ENCODE data around the gene IFRD2.

IFRD2 gene, protein sequence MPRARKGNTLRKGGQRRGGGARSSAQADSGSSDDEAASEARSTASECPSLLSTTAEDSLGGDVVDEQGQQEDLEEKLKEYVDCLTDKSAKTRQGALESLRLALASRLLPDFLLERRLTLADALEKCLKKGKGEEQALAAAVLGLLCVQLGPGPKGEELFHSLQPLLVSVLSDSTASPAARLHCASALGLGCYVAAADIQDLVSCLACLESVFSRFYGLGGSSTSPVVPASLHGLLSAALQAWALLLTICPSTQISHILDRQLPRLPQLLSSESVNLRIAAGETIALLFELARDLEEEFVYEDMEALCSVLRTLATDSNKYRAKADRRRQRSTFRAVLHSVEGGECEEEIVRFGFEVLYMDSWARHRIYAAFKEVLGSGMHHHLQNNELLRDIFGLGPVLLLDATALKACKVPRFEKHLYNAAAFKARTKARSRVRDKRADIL

DNA sequence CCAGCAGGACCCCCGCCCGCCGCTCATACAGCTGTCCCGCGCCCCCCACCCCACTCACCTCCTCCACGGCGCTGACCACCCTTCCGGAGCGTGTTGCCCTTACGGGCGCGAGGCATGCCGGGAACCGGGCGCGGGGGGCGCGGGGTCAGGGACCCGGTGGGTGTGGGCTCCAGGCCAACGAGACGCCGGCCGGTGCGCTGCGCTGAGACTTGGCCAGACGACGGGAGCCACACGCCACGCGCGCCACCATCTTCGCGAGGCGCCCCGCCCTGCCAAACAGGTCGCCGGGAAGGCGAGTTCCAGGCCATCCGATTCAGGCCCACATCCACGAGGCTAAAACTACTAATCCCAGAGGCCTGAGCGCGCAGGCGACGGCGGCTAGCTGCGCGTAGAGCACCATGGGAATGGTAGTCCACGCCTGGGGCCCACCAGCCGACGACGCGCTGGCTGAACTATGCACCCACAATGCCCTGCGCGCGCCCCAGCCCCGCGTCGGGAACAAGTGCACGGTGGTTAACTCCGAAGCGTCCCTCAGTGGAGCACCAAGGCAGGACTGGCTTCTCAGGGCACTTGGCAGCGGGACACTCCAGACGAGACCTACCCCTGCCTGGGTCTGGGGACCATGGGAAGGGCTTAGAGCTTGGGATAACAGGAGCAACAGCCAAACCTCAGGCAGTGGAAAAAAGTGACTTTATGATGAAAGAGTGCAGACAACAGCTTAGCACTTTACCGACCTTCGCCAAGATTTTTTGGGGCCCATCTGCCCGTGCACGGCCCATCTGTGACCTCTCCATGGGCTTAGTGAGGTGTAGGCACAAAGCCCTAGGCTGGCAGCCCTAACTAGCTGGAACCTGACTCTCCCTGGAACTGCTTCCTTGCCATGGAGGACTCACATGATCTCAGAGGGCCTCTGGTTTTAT, at the start of gene IFRD2:
Gene IFRD2, minus strand, starts transcription at position 271 of the 920 bp plus-strand sequence. Its CDS starts 155 bp downstream, at position 116.
- DNase-seq (ENCODE audit: low spot score): peak; percentile 95

- DNase-seq (ENCODE audit: low spot score): no peak
Measured at GRCh38 chr3:50341537-50341936, 49.3 kb upstream of the IFRD2 start.

DNA sequence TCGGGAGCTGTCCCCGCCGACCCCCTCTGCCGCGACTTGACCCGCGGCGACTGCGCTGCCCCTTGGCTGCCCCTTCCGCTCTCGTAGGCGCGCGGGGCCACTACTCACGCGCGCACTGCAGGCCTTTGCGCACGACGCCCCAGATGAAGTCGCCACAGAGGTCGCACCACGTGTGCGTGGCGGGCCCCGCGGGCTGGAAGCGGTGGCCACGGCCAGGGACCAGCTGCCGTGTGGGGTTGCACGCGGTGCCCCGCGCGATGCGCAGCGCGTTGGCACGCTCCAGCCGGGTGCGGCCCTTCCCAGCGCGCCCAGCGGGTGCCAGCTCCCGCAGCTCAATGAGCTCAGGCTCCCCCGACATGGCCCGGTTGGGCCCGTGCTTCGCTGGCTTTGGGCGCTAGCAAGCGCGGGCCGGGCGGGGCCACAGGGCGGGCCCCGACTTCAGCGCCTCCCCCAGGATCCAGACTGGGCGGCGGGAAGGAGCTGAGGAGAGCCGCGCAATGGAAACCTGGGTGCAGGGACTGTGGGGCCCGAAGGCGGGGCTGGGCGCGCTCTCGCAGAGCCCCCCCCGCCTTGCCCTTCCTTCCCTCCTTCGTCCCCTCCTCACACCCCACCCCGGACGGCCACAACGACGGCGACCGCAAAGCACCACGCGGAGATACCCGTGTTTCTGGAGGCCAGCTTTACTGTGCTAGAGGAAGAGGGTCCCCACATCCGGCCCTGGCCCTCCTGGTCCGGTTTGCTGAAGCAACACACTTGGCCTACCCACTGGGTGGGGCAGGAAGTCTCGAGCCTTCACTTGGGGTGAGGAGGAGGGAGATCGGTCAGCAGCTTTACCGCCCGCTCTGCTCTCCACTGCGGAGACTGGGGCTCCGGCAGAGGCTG, 48.5 kb upstream of the IFRD2 start, which contains the start of gene RASSF1:
Gene RASSF1, minus strand, starts transcription at position 389 of the 882 bp plus-strand sequence. Its CDS starts 31 bp downstream, at position 358.
- DNase-seq (ENCODE audit: low spot score): no peak

DNA sequence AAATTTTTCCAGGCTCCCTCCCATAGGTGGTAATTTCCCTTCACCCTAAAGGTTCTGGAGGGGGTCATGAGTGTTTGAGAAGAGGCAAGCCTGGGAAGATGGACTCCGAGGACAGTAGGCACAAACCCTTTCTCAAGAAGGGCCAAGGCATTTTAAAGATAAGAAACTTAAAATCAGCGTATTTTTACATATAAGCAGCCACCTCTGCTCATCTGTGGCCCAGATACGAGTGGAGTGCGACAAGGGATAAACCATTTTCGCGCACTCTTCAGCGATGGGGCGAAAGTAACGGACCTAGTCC, 47.9 kb upstream of the IFRD2 start:
- DNase-seq (ENCODE audit: low spot score): no peak

DNA sequence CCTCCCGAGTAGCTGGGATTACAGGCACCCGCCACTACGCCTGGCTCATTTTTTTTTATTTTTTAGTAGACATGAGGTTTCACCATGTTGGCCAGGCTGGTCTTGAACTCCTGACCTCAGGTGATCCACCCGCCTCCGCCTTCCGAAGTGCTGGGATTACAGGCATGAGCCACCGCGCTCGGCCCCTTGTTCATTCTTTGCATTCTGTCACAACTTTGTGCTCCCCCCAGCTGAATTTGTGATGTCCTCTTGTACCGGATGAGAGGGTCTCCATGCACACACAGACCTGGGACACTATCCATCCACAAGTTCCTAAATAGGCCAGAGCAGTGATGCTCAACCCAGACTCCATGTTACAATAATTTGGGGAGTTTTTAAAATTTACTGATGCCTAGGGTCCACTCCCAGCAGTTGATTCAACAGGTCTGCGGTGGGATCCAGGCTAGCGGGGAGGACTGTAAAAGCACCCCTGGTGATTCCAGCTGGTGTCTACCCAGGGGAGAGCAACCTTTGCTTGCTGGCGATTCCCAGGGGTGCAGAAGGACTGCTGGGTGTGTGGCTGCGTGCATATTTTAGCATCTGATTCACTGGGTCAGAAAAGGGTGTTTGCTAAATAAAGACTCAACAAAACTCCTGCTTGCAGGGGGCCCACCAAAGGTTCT, 47.4 kb upstream of the IFRD2 start:
- DNase-seq (ENCODE audit: low spot score): no peak

- DNase-seq (ENCODE audit: low spot score): no peak
Measured at GRCh38 chr3:50338965-50339364, 46.7 kb upstream of the IFRD2 start.

GRCh38 chr3:50337175-50337861, 45.1 kb upstream of the IFRD2 start:
- peak; percentile 100 for DNase-seq (ENCODE audit: low spot score)

GRCh38 chr3:50336452-50337174, 44.4 kb upstream of the IFRD2 start:
- no peak for DNase-seq (ENCODE audit: low spot score)

- DNase-seq (ENCODE audit: low spot score): no peak
Measured at GRCh38 chr3:50334339-50335075, 42.3 kb upstream of the IFRD2 start.

DNA sequence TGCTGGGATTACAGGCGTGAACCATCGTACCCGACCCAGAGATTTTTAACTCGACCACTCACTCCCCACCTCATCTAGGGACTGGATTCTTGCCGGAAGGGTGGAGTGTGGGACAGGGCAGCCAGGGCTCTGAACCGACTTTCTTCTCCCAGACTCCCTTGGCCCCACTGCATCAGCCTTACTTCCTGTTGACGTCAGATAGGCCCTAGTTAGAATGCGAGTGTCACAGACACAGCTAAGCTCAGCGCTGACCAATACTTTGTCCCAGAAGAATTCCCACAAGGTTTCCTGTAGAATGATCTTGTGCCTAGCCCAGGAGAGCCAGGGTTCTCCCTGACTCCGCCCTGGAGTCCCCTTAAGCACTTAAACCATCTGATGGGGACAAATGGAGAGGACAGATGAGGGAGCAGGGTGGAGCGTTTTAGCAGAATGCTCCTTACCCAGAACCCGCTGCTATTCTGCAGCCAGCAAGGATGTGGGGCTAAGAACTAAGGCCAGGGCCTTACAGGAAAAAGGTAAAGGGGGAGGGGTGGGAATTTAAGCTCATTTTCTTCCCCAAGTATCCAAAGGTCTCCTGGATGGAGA, 41.6 kb upstream of the IFRD2 start:
- DNase-seq (ENCODE audit: low spot score): no peak

DNA sequence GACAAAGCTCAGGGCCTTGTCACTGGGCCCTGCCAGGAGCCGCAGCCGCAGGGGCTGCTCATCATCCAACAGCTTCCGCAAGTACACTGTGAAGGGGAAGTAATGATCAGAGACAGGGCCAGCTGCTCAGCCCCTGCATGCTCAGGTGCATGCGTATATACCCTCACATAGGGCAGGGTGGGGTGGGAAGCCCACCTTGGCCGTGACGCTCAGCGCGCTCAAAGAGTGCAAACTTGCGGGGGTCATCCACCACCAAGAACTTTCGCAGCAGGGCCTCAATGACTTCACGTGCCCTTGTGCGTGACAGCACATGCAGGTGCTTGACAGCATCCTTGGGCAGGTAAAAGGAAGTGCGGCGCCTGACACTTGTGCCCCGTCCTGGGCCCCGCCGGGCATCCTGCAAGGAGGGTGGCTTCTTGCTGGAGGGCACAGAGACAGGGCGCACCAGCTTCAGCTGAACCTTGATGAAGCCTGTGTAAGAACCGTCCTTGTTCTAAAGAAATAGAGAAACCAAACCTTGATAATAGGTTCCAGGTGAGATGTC, 39.2 kb upstream of the IFRD2 start:
- DNase-seq (ENCODE audit: low spot score): no peak

DNA sequence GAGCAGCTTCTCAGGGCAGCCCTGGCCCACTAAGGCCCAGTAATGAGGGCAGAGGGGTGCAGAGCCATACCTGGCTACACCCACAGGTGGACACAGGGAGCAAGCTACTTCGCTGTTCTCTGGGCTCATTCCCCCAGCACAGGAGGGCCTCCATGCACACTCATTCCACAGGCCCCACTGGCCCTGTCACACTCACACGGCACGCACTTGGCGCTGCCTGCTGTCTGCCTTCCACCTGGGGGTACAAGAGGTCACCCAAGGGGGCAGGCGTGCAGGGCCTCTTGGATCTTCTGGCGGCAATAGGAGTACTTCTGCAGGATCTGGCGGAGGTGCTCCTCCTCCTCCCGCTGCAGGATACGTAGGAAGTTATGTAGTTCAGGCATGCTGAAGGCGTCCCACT, 38.1 kb upstream of the IFRD2 start:
- DNase-seq (ENCODE audit: low spot score): no peak

GRCh38 chr3:50327943-50328691, 35.9 kb upstream of the IFRD2 start, which contains the start of gene TUSC2:
Gene TUSC2 (minus strand): TSS chr3:50328223. CDS start chr3:50328099, 124 bp downstream.
- peak; percentile 99 for DNase-seq (ENCODE audit: low spot score)

- DNase-seq (ENCODE audit: low spot score): no peak
Measured at GRCh38 chr3:50327129-50327528, 34.9 kb upstream of the IFRD2 start.

DNA sequence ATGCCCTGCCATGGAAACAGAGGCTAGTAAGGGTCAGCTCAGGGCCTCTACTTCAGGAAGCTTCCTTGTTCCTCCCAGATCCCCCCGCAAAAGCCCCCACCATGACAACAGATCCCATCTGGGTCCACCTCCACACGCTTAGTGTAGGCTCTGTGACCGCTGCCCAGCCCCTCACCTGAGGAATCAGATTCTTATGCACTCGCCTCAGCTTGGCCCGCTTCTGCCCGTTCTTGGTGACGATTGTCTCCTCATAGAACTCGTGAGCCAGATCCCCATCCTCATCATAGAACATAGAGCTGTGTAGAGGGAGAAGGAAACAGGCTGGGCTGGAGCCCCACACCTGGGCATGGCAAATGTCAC, 33.9 kb upstream of the IFRD2 start:
- DNase-seq (ENCODE audit: low spot score): no peak

DNA sequence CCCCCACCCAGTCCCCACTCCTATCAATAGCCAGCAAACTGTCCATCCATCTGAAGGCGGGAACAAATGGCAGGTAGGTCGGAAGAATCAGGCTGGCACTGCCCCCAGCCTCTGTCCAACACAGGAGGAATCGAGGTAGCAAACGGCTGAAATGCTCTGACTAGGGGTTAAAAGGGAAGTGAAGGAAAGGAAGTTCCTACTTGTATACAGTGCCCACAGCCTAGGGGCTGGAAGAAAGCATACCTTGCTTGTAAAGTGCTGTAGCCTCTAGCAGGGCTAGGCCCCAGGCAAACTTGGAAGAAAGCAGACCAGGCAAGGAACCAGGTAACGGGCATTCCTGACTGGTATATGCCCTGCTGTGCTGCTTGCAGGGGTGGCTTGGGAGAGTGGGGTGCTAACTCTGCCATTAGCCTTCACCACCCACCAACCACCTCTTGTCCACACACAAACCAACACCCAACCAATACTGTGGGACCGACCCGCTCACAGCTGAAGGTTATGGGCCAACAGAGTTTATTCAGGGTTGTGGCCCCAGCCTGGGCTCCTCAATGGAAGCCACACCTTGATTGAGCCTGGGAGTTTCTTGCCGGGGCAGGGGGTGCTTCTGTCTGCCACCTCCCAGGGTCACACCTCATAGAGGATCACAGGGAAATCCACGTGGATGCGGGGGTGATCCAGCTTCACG, 33.4 kb upstream of the IFRD2 start:
- DNase-seq (ENCODE audit: low spot score): no peak

GRCh38 chr3:50325113-50325480, 32.9 kb upstream of the IFRD2 start:
- no peak for DNase-seq (ENCODE audit: low spot score)
